RWPE2 (cell line): ENCODE results near the gene DLST.
A peak's percentile ranks its signal among the peaks of the same experiment; 100 is the strongest.

Source experiments
- ATAC-seq: fragments of 200-7000 bp; cut with Tn5 transposase; 3 replicates; pipeline ENCODE4 v1.9.1; 2021; ENCODE audit warnings: low read depth
- DNase-seq: peaks from one replicate; pipeline ENCODE4 v3.0.0-alpha.2; 2020; ENCODE audit warnings: low spot score
- H3K27ac ChIP-seq: fragments of 450-650 bp; 2 replicates; pipeline ENCODE4 v1.5.1; 2017; ENCODE audit warnings: mild to moderate bottlenecking; ENCODE audit not compliant: poor library complexity, severe bottlenecking
- H3K27me3 ChIP-seq: fragments of 250-450 bp; sonication (Bioruptor Pico); 2 replicates; pipeline ENCODE4 v1.5.1; 2021; ENCODE audit warnings: mild to moderate bottlenecking, moderate library complexity; ENCODE audit not compliant: insufficient read depth, poor library complexity, severe bottlenecking
- H3K36me3 ChIP-seq: fragments of 250-450 bp; sonication (Bioruptor Pico); 2 replicates; pipeline ENCODE4 v1.5.1; 2020; ENCODE audit warnings: low read depth, mild to moderate bottlenecking, moderate library complexity
- H3K4me1 ChIP-seq: fragments of 250-450 bp; sonication (Bioruptor Pico); 2 replicates; pipeline ENCODE4 v1.5.1; 2021; ENCODE audit warnings: mild to moderate bottlenecking, moderate library complexity; ENCODE audit not compliant: insufficient read depth, poor library complexity, severe bottlenecking
- H3K4me3 ChIP-seq: fragments of 250-450 bp; sonication (Bioruptor Pico); 2 replicates; pipeline ENCODE4 v1.5.1; 2021; ENCODE audit warnings: mild to moderate bottlenecking, moderate library complexity; ENCODE audit not compliant: severe bottlenecking
- H3K9me3 ChIP-seq: fragments of 250-450 bp; sonication (Bioruptor Pico); 2 replicates; pipeline ENCODE4 v1.5.1; 2021; ENCODE audit warnings: mild to moderate bottlenecking, moderate library complexity; ENCODE audit not compliant: severe bottlenecking
- TF ChIP-seq, protein P1 (sequence below): fragments of 450-650 bp; IDR thresholded peaks from one replicate; pipeline ENCODE4 v1.5.1; 2017; ENCODE audit warnings: mild to moderate bottlenecking, moderate library complexity; ENCODE audit not compliant: poor library complexity, severe bottlenecking

The DLST gene

DNA sequence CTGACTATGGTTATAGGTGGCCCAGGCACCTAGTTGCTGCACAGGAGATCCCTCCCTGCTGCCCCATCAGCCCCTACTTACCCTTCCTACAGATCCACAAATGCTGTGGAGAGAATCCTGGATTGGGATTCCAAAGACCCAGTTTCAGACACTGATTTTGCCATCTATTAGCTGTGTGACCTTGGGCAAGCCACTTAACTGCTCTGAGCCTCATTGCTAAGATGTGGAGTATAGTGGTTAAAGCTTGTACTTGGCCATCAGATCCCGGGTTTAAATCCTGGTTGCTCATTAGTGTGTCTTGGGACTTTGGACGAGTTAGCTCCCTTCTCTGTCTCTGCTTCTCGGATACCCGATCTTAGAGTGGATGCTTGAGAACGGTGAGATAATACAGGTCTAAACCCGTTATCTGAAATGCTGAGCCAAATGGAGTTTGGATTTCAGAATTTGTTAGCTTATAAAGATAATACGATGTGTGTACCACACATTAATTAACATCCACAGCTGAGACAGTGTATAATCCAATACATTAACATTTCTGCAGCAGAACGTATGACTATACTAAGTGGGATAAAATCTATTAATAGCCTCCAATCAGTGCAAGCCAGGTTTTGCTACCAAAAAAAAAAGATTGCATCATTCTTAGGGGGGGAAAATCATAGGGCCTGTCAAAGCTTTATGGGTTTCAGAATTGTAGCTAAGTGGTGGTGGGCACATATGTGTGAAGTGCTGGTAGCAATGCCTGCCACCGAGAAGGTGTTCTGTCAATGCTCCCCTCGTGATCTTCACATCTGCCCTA, 21.8 kb upstream of the DLST start:
- TF ChIP-seq, protein P1, sequence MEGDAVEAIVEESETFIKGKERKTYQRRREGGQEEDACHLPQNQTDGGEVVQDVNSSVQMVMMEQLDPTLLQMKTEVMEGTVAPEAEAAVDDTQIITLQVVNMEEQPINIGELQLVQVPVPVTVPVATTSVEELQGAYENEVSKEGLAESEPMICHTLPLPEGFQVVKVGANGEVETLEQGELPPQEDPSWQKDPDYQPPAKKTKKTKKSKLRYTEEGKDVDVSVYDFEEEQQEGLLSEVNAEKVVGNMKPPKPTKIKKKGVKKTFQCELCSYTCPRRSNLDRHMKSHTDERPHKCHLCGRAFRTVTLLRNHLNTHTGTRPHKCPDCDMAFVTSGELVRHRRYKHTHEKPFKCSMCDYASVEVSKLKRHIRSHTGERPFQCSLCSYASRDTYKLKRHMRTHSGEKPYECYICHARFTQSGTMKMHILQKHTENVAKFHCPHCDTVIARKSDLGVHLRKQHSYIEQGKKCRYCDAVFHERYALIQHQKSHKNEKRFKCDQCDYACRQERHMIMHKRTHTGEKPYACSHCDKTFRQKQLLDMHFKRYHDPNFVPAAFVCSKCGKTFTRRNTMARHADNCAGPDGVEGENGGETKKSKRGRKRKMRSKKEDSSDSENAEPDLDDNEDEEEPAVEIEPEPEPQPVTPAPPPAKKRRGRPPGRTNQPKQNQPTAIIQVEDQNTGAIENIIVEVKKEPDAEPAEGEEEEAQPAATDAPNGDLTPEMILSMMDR: no peak
- H3K4me3 ChIP-seq: no peak overlapping the region
- peaks cover 3% of the 10 kb centered on the region for H3K36me3 ChIP-seq
- no peaks in the 10 kb centered on the region for H3K9me3 ChIP-seq
- H3K27me3 ChIP-seq: no peaks in the 10 kb centered on the region
- no peaks in the 10 kb centered on the region for H3K4me1 ChIP-seq
- DNase-seq: no peak
- ATAC-seq: no peak
- no peak overlapping the region for H3K27ac ChIP-seq

DNA sequence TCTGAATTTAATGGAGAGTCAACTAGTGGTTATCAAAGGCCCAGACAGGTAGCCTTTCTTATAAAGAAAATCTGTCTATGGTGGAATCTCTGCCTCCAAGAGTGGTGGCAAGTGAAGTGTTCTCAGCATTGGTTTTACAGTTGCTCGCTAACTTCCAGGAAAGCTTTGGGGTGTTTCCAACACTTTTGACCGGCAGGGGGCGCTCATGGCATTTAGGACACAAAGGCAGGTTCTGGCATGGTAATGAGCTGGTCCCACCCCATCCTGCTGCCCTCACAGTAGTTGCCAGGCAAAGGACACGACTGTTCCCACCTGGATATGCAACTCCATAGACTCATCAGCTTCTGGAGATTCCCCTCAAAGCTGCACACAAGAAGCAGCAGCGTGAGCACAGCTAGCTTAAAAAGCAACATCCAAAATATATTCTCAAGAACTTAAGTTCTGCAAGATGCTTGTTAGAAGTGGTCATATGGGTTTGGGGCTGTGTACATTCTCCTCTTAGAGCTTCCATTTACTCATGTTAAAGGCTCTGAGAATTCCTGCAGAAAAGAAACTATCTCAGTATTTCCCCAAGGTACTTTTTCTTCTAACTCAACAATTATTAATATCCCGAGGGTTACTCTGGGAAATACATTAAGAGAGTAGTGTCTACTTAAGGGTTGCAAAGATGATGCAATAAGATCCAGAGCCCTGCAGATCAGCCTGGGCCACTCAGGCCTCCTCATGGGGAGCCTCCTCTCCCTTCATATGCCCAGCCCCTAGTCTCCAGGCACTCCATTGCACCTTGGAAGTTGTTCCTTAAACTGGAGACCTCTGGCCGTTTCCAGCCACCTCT, 20.6 kb upstream of the DLST start:
- TF ChIP-seq, protein P1: peak; percentile 98
- Histone ChIP-seq H3K4me1 (no peaks in the 10 kb centered on the region), H3K36me3 (no peaks in the 10 kb centered on the region; the same call in 1 of the 2 replicates), H3K27ac (no peak overlapping the region), H3K27me3 (no peaks in the 10 kb centered on the region), H3K9me3 (no peaks in the 10 kb centered on the region), H3K4me3 (no peak overlapping the region)
- ATAC-seq (peak; percentile 78), DNase-seq (peak; percentile 86)

DNA sequence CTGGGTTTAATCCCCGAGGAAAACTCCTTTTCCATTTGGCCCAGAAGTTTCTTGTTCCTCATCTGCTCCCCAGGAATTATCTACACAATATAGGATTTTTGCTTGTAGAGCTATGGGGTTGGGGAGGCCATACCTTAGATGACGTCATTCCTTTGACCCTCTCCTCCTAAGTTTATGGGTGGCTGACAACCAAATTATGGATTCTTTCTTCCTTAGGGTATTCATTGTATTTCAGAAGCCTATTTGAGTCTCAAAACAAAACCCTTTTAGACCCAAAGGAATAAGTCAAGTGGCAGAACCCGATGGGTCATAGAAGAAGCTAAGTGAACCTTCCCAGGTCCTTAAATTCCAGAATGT, 20.0 kb upstream of the DLST start:
- H3K9me3 ChIP-seq: no peaks in the 10 kb centered on the region
- H3K36me3 ChIP-seq: no peaks in the 10 kb centered on the region; the same call in 1 of the 2 replicates
- H3K4me1 ChIP-seq: no peaks in the 10 kb centered on the region
- ATAC-seq: no peak
- no peaks in the 10 kb centered on the region for H3K27me3 ChIP-seq
- no peak overlapping the region for H3K4me3 ChIP-seq
- no peak for DNase-seq
- TF ChIP-seq, protein P1: no peak
- no peak overlapping the region for H3K27ac ChIP-seq

DNA sequence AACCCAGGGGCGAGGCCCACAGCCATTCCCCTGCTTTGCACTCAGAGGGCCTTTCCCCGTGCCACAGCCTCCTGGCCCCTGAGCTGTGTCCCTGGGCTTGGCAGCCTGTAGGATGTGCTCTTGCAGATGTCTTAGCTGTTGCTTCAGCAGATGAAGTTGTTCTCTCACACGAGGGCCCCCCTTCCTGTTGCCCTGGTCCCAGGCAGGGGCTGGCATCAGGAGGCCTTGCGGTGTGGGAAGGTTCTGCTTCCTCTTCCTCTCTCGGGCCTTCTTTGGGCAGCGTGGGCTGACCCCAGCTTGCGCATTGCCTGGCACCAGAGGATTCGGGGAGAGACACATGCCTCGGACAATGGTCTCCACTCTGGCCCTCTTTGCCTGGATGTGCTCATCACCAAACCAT, 18.4 kb upstream of the DLST start:
- H3K4me1 ChIP-seq: no peaks in the 10 kb centered on the region
- no peak for ATAC-seq

More for the DNA sequence above, 18.4 kb upstream of the DLST start:
- Histone ChIP-seq H3K27ac (no peak overlapping the region), H3K4me3 (no peak overlapping the region), H3K36me3 (no peaks in the 10 kb centered on the region), H3K9me3 (no peaks in the 10 kb centered on the region), H3K27me3 (no peaks in the 10 kb centered on the region)
- TF ChIP-seq, protein P1: no peak
- DNase-seq: no peak
